ENCODE data around the gene CFDP1. TPM values are rescaled to one million over a fixed set of nuclear protein-coding genes. Genes with fewer than 3 reads are reported as not detected.
A peak's percentile ranks its signal among the peaks of the same experiment; 100 is the strongest.

Gene CFDP1
- total RNA-seq = 10 to 100 TPM; 35.1 to 36.2 TPM

DNA sequence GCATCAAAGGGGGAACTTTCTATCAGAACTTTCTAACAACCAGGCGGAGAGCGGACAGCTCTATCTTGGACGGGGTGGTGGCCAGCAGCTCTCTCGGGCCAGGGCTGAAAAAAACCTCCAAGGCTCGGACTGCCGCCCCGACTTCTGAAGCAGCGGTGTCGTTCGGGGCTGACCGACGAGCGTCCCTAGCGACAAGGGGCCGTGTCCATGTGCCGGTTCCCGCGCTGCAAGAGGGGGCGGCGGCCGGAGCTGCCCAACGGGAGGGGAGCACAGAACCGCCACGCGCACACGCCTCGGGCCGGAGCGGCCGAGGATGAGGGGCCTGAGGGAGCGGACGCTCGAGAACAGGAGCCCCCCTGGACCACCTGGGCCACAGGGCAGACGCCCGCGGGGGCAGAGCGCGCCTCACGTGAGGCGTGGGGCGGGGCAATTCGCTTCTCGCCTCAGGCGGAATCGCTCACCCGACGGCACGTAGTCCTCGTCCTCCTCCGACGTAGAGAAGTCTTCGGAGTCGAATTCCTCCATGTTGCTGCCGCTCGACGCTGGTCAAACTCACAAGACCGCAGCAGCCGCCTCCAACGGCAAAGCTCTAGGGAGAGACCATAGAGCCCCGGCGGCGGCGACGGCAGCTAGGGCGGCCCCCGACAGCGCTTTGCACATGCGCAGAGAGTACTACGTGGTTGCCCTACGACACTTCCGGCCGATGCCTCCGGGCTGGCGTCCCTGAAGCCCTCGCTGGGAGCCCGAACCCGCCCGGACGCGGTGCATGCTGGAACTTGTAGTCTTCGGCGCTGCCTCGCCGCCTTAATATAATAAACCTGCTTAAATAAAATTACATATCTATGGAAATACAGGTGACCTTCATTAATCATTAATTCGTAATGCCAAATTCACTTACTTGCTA lies at the start of gene CFDP1:
Gene CFDP1 (minus strand): TSS at position 676 of the 904 bp plus-strand sequence. CDS start 151 bp downstream, at position 525.
- CTCF ChIA-PET = interaction anchor here (0.7 to 3.6 kb wide), 14 partner anchors 10 to 766 kb away, joined by 3 to 50 read pairs (median 4); partner anchors contain the start of genes ADAT1 and TMEM170A
- no peaks in the 10 kb centered on the region for H3K27me3 Mint-ChIP-seq

DNA sequence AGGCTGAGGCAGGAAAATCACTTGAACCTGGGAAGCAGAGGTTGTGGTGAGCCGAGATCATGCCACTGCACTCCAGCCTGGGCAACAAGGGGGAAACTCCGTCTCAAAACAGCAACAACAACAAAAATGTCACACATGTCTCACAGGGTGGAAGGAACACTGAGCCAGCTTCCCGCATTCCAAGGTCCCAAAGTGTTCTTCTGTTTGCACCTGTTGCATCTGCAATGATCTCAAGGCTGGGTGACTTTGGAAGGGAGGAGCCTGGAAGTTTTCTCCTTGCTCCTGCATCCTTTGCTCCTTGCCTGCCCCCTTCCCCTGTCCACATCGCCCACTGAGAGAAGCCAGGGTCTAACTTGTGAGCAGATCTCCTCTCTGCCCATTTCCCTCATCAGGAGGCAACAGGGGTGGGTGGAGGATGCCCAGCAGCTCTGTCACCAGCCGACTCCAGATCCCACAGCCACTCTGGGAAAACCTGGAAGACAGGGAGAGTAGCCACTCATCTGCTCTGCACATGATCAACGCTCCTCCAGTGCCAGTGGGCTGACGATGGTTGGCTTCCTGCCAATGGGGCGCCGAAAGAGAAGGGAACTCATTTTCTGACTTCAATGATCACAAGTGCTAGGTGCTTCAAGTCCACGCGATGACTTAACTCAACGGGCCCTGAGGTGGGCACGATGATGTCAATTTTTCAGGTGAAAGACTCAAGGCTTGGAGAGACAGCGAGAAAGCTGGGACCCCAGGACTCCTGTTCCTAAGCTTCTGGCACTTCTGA lies 49.3 kb upstream of the CFDP1 start:
- Mint-ChIP-seq H3K4me1 (no peaks in the 10 kb centered on the region), H3K9me3 (no peaks in the 10 kb centered on the region), H3K4me3 (no peak overlapping the region), H3K27me3 (peaks cover 9% of the 10 kb centered on the region), H3K36me3 (ENCODE audit: low read depth) (no peaks in the 10 kb centered on the region), H3K27ac (no peak overlapping the region)
- POLR2A ChIA-PET = no interaction called here
- CTCF ChIA-PET = interaction anchor here (1.5 kb wide), 1 partner anchor 17 kb away, joined by 3 read pairs; no protein-coding TSS in a partner anchor
- DNase-seq = no peak

More for the DNA sequence above, at the start of gene CFDP1:
- POLR2A ChIA-PET = interaction anchor here (0.6 to 2.5 kb wide), 20 partner anchors 9 to 767 kb away, joined by 3 to 36 read pairs (median 5); partner anchors contain the start of genes ADAT1, GABARAPL2, KARS1 and RFWD3
- Mint-ChIP-seq H3K4me1 (peaks cover 33% of the 10 kb centered on the region), H3K9me3 (no peaks in the 10 kb centered on the region), H3K36me3 (ENCODE audit: low read depth) (peaks cover 10% of the 10 kb centered on the region), H3K4me3 (peak within 1 kb of the TSS; percentile 81), H3K27ac (peak within 1 kb of the TSS; percentile 93)
- DNase-seq = peak; percentile 95

DNA sequence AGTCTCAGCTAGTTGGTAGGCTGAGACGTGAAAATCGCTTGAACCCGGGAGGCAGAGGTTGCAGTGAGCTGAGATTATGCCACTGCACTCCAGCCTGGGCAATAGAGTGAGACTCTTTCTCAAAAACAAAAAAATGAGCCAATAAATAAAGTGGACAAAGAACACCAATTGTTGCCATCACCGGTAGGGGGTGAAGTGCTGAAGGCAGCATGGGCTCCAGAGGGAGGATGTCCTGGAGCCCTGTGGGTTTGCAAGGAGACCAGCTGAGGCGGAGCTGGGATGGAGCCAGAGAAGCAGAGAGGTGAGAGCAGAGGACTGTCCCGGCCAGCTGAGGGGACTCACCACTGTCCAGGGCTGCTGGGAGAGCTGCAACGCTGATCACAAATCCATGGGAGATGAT lies 48.2 kb upstream of the CFDP1 start:
- no peak for DNase-seq
- H3K27me3 Mint-ChIP-seq = peaks cover 9% of the 10 kb centered on the region
- no peak overlapping the region for H3K27ac Mint-ChIP-seq
- CTCF ChIA-PET = interaction anchor here (0.6 to 1.5 kb wide), 2 partner anchors 16 to 36 kb away, joined by 3 read pairs; no protein-coding TSS in a partner anchor
- no peaks in the 10 kb centered on the region for H3K36me3 Mint-ChIP-seq (ENCODE audit: low read depth)
- H3K4me1 Mint-ChIP-seq = no peaks in the 10 kb centered on the region
- POLR2A ChIA-PET = no interaction called here
- no peak overlapping the region for H3K4me3 Mint-ChIP-seq
- H3K9me3 Mint-ChIP-seq = no peaks in the 10 kb centered on the region

DNA sequence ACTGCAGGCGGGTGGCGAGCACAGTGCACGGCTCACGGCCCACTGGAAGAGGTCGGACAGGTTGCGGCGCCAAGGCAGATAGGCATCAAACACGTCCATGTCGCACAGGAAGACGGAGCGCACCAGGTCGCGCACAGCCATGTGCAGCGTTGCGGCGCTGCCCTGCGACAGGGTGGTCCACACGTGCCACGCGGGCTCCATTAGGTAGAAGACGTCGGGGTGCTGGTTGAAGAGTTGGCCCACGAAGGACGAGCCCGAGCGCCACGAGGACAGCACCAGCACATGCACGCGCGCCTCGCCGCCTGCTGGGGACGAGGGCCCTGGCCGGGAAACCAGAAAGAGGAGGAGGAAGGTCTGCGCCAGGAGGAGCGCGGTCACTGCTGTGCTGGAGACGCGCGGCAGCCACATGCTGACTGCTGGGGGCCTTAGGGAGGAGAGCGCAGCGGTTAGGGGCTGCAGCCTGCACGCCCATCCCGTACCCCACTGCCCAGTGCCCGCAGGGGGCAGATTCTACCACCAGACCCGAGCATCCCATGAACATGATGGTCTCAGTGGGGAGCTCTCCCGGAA lies 46.2 kb upstream of the CFDP1 start:
- CTCF ChIA-PET = no interaction called here
- no peaks in the 10 kb centered on the region for H3K36me3 Mint-ChIP-seq (ENCODE audit: low read depth)

DNA sequence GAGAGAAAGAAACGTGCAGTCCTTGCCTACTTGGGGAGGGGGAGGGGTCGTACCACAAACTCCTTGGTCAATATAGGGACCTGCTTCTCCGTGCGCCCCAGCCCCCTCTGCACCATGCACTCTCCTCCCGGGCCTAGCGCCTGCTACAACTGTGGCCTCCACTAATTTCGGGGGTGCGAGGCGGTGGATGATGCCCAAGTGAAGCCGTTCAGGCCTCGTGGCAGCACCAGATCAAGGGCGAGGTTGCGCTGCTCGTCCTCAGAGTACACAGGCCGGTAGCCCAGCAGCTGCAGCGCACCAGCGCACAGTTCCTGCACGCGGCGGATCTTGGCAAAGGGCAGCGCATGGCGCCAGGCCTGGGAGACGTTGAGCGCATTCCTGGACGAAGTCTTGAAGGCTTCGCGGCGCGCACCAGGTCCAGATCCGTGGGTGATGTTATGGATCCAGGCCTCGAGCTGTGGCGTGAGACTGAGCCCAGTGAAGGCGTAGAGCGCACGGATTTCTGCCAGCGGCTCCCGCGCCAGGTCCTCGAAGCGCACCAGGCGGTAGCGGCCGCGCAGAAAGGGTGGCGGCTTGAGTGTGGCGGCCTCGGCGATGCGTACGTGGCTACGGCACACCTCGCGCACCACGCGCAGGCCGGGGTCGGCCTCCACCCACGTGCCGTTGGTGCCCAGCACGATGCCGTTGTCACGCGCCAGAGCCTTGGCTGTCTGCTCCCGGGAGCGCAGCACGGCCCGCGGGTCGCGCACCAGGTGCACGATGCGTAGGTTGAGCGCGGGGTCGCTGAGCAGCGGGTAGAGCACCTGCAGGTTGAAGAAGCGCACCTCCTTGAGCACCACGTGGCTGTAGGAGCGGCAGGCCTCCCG lies 45.4 kb upstream of the CFDP1 start:
- POLR2A ChIA-PET = no interaction called here
- DNase-seq = no peak
- Mint-ChIP-seq H3K27ac (no peak overlapping the region), H3K9me3 (no peaks in the 10 kb centered on the region), H3K36me3 (ENCODE audit: low read depth) (no peaks in the 10 kb centered on the region), H3K27me3 (peaks cover 5% of the 10 kb centered on the region), H3K4me3 (no peak overlapping the region), H3K4me1 (no peaks in the 10 kb centered on the region)
- CTCF ChIA-PET = interaction anchor here (0.7 to 1.6 kb wide), 2 partner anchors 9 to 14 kb away, joined by 5 to 6 read pairs; partner anchors contain the start of gene TMEM170A

More for the DNA sequence above, 46.2 kb upstream of the CFDP1 start:
- POLR2A ChIA-PET = no interaction called here
- H3K9me3 Mint-ChIP-seq = no peaks in the 10 kb centered on the region
- no peak overlapping the region for H3K27ac Mint-ChIP-seq
- peaks cover 5% of the 10 kb centered on the region for H3K27me3 Mint-ChIP-seq
- DNase-seq = no peak
- H3K4me3 Mint-ChIP-seq = no peak overlapping the region
- H3K4me1 Mint-ChIP-seq = no peaks in the 10 kb centered on the region

DNA sequence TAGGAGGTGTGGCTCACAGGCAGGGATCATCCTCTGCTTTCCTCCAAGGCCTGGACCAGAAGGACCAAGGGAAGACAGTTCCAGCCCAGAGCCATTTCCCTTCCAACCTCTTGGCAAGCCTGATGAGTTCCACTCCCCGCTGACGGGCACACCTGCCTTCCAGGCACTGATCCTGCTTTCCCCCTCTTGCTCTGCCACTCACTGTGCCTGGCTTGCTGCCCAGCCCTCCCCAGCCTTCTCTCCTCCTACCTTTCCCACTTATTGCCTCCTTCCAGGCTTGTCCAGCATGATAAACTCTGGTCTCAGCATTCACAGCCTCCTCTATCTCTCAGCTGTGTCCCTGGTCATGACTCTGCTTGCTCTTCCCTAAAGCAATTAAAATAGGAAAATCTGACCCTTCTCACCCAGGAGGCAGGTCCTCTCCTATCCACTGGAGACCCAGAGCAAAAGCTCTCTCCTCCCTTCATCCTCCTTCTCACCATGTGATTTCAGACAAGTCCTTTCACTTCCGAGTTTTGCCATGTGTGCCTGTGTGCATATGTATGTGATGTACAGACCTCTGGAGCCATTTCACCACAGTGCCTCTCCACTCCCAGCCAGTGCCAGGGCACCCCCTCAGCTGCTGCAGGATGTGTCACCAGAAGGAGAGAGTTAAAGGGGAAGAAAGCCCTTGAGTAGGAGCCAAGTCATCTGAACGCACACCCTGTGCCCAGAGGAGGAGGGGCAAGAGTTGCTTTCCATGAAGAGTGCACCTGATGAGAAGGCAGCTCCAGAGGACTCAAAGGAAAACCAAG lies 44.6 kb upstream of the CFDP1 start:
- Mint-ChIP-seq H3K4me1 (no peaks in the 10 kb centered on the region), H3K9me3 (no peaks in the 10 kb centered on the region), H3K36me3 (ENCODE audit: low read depth) (no peaks in the 10 kb centered on the region), H3K4me3 (no peak overlapping the region), H3K27ac (no peak overlapping the region), H3K27me3 (peaks cover 5% of the 10 kb centered on the region)
- ChIA-PET CTCF (interaction anchor here (0.6 to 1.6 kb wide), 3 partner anchors 9 to 13 kb away, joined by 3 to 6 read pairs (median 5); partner anchors contain the start of gene TMEM170A), POLR2A (no interaction called here)
- DNase-seq = no peak

DNA sequence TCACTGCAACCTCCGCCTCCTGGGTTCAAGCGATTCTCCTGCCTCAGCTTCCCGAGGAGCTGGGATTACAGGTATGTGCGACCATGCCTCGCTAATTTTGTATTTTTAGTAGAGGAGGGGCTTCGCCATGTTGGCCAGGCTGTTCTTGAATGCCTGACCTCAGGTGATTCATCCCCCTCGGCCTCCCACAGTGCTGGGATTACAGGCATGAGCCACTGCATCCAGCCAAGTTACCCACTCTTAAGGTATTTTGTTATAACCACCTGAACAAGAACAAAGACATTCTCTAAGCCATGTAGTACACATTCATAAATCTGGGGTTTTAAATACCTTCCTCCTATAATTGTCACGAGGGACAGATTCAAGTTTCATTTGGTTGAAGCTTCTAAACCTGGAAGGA lies 43.5 kb upstream of the CFDP1 start:
- Mint-ChIP-seq H3K27me3 (peaks cover 5% of the 10 kb centered on the region), H3K9me3 (no peaks in the 10 kb centered on the region), H3K4me3 (no peak overlapping the region), H3K36me3 (ENCODE audit: low read depth) (no peaks in the 10 kb centered on the region), H3K27ac (no peak overlapping the region), H3K4me1 (no peaks in the 10 kb centered on the region)
- ChIA-PET POLR2A (no interaction called here), CTCF (interaction anchor here (0.6 to 1.6 kb wide), 3 partner anchors 8 to 275 kb away, joined by 3 to 6 read pairs (median 3); partner anchors contain the start of gene TMEM170A)
- no peak for DNase-seq

DNA sequence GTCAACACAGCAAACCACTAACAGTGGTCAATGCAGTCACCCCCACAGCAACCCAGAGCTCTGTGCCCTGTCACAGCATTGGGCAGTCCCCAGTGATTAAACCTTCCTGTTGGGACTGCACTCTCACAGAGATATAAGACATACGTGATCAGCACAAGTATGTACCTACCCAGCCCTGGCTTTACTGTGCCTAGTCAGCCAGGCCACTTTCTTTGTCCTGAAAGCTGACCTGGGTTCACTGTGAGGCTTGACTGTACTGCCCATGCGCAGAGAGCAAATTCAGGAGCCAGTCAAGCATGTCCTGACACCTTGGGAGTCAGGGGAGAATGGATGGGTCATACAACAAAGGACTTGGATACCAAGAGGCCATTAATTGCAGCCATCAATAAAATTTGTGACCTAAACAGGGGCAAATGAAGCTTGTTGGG lies 42.1 kb upstream of the CFDP1 start:
- no peaks in the 10 kb centered on the region for H3K4me1 Mint-ChIP-seq
- H3K4me3 Mint-ChIP-seq = no peak overlapping the region
- H3K27ac Mint-ChIP-seq = no peak overlapping the region
- ChIA-PET POLR2A (no interaction called here), CTCF (interaction anchor here (2.4 kb wide), 1 partner anchor 10 kb away, joined by 6 read pairs; the partner anchor contains the start of gene TMEM170A)
- no peak for DNase-seq
- H3K9me3 Mint-ChIP-seq = no peaks in the 10 kb centered on the region
- H3K36me3 Mint-ChIP-seq (ENCODE audit: low read depth) = no peaks in the 10 kb centered on the region
- peaks cover 5% of the 10 kb centered on the region for H3K27me3 Mint-ChIP-seq

DNA sequence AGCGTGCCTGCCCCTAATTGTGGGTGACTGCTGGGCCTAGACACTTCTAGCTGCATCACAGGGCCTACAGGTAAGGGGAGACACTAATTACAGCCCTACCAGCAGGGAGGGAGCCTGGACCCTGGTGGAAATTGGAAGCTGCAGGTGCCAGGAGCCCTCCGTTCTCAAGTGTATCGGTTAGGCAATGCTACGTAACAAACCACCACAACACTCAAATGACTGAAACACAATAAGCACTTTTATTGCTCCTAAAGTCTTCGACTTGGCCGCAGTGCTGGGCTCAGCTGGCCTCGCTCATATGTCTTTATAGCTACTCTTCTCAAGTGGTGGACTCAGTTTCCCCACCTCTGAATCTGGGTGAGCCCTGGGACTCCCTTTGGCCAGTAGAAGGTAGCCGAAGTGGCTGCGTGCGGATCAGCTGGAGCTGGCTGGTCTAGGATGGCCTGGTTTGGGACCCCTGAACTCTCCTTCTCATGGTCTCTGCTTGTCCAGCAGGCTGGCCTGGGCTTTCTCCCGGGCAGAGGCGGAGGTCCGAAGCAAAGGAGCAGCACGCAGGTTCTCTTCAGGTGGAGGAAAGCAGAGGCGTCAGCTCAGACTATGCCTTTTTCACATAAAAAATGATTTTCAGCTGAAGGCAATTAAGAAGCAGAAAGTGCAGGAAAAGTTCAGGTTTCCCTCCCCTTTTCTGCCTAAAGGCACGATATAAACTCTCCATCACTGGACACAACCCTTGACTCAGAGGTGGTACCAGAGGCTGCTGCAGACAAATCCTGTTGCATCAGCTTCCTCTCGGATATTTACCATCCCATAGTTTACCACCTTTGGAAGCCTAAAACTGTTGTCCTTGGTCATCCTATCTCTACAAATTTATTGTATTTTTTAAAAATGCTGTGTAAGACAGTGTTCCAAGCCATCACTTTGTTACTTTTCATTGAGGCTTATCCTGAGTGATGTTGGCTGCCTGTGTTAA lies 39.9 kb upstream of the CFDP1 start:
- H3K4me3 Mint-ChIP-seq = no peak overlapping the region
- POLR2A ChIA-PET = interaction anchor here (1.2 kb wide), 1 partner anchor 9 kb away, joined by 3 read pairs; the partner anchor contains the start of gene TMEM170A

DNA sequence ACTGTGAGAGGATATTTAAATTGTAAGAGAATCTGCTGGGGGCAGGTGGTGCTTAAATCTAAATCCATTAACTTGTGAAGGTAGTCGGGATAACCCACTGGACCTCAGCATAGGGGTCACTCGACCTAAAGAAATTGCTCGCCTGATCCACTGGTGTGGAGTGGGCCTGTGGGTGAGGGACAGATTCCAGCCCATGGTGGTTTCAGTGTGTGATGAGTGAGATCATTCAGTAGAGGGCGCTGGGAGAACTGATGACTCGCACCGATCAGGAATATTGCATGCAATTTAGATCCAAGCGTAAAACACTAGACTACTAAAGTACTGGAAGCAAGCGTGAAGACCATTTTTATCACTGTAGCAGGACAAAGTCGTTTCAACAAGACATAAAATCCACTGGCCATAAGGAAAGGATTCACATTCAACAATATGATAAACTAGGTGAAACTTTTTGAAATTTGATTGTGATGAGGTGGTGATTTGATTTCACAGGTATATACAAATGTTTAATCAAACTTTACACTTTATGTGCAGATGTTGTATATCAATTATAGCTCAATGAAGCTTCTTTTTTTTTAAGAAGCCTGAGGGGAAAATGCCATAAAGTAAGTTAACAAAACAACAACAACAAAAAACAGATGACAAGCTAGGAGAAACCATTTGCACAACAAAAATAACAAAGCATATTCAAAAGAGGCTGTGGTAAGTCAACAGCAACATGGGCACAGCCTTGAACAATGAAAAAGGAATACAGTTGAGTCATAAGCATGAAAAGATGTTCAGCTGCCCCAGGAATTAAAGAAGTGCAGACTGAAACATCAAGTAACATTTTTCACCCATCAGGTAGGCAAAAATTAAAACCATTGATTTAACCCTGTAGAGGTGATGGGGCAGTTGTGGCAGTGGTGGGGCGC lies 38.7 kb upstream of the CFDP1 start:
- Mint-ChIP-seq H3K27me3 (no peaks in the 10 kb centered on the region), H3K4me1 (no peaks in the 10 kb centered on the region), H3K27ac (no peak overlapping the region), H3K4me3 (no peak overlapping the region), H3K9me3 (no peaks in the 10 kb centered on the region), H3K36me3 (ENCODE audit: low read depth) (no peaks in the 10 kb centered on the region)
- ChIA-PET CTCF (interaction anchor here (0.6 to 3.0 kb wide), 12 partner anchors 9 to 294 kb away, joined by 3 to 13 read pairs (median 4); partner anchors contain the start of gene ADAT1), POLR2A (no interaction called here)
- peak; percentile 45 for DNase-seq

More for the DNA sequence above, 39.9 kb upstream of the CFDP1 start:
- no peaks in the 10 kb centered on the region for H3K4me1 Mint-ChIP-seq
- peaks cover 5% of the 10 kb centered on the region for H3K27me3 Mint-ChIP-seq
- no peaks in the 10 kb centered on the region for H3K36me3 Mint-ChIP-seq (ENCODE audit: low read depth)
- no peaks in the 10 kb centered on the region for H3K9me3 Mint-ChIP-seq
- CTCF ChIA-PET = interaction anchor here (1.0 to 2.6 kb wide), 9 partner anchors 8 to 293 kb away, joined by 3 to 10 read pairs (median 4); partner anchors contain the start of genes ADAT1 and TMEM170A
- DNase-seq = no peak
- no peak overlapping the region for H3K27ac Mint-ChIP-seq

Measured in activated CD4-positive, alpha-beta memory T cell treated with anti-CD3 and anti-CD28 coated beads, Interleukin-2, amount 10 ng/mL, durations not matched to agents 7 days and 5 days (primary cell).